Breast epithelium (tissue), 4 donors: ENCODE measurements around the gene PPA2. TPM values are rescaled to one million over a fixed set of nuclear protein-coding genes. Genes with fewer than 3 reads are reported as not detected.

ENCODE experiments used
- DNase-seq, 2 donors: peaks; one replicate each; pipeline ENCODE4 v3.0.0-alpha.2; 2019; ENCODE audit warnings: low spot score in 2 of 2
- H3K27ac ChIP-seq, 2 donors: fragments of 200-600 bp; sonication (generic) in 1 of 2; one replicate each; pipeline ENCODE4 v1.5.1; 2016 to 2019; ENCODE audit warnings: mild to moderate bottlenecking in 1 of 2
- H3K27me3 ChIP-seq, 2 donors: fragments of 200-600 bp; sonication (generic) in 1 of 2; one replicate each; pipeline versions ENCODE4 v1.5.1 to v1.6.0; 2017 to 2019; ENCODE audit warnings: control low read depth in 1 of 2, mild to moderate bottlenecking in 1 of 2
- H3K36me3 ChIP-seq: fragments of 200-600 bp; one replicate; pipeline ENCODE4 v1.5.1; 2019
- H3K4me1 ChIP-seq, 2 donors: fragments of 200-600 bp; sonication (generic); one replicate each; pipeline ENCODE4 v1.5.1; 2016 to 2019; ENCODE audit warnings: control low read depth in 1 of 2
- H3K4me3 ChIP-seq, 3 donors: fragments of 200-600 bp; sonication (generic); 1 replicate in 2 of 3; 2 replicates in 1 of 3; pipeline ENCODE4 v1.5.1; 2016 to 2019; ENCODE audit warnings: mild to moderate bottlenecking in 3 of 3, moderate library complexity in 2 of 3
- H3K9me3 ChIP-seq, 2 donors: fragments of 200-600 bp; sonication (generic) in 1 of 2; one replicate each; pipeline ENCODE4 v1.5.1; 2016 to 2019; ENCODE audit warnings: control low read depth in 1 of 2
- POLR2A ChIP-seq: fragments of 450-650 bp; IDR thresholded peaks from one replicate; pipeline ENCODE4 v1.6.1; 2016; ENCODE audit warnings: antibody characterized with exemption, mild to moderate bottlenecking, moderate library complexity
- POLR2AphosphoS5 ChIP-seq, 3 donors: sonication (generic); formaldehyde crosslinking; IDR thresholded peaks; one replicate each; pipeline ENCODE4 v1.6.1; 2017; ENCODE audit warnings: antibody characterized with exemption in 3 of 3
- intact Hi-C: fragments of 100-400 bp; cut with DNase I; formaldehyde crosslinking; loops from one replicate; pipeline ENCODE4 v1.15.1; 2023; ENCODE audit warnings: low total_unique reads
- total RNA-seq, 3 donors: library from RNA; depleted of rRNA; stranded (reverse); fragments of >200 nt; gene quantifications; one replicate each; pipeline ENCODE4 v1.1.0, GENCODE V29; 2016
- TF ChIP-seq, protein P1 (sequence below), 3 donors: fragments of 450-650 bp; IDR thresholded peaks; one replicate each; pipeline ENCODE4 v1.5.1; 2016 to 2017; ENCODE audit warnings: antibody characterized with exemption in 3 of 3, mild to moderate bottlenecking in 3 of 3, moderate library complexity in 3 of 3

The PPA2 gene
- total RNA-seq, 3 donors from 2014 or later = 70.9 to 175 (median 131) TPM

DNA sequence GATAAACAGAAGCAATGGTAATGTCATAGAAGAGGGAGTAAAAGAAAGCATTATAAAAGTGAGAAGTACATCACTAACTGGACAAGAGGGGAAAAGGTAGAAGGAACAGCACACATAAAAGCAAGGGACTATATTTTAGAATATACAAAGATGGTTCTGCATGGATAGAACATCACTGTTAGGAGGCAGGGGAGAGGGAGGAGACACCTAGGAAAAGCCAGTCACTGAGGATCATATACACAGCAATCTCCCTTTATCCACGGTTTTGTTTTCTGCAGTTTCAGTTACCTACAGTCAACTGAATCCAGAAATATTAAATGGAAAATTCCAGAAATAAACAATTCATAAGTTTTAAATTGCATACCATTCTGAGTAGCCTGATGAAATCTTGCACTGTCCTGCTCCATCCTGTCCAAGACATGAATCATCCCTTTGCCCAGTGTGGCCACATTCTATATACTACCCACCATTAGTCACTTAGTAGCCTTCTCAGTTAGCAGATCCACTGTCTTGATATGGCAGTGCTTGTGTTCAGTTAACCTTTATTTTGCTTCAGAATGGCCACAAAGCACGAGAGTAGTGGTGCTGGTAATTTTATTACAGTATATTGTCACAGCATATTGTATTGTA lies 74.2 kb downstream of the PPA2 start:
- TF ChIP-seq, protein P1, sequence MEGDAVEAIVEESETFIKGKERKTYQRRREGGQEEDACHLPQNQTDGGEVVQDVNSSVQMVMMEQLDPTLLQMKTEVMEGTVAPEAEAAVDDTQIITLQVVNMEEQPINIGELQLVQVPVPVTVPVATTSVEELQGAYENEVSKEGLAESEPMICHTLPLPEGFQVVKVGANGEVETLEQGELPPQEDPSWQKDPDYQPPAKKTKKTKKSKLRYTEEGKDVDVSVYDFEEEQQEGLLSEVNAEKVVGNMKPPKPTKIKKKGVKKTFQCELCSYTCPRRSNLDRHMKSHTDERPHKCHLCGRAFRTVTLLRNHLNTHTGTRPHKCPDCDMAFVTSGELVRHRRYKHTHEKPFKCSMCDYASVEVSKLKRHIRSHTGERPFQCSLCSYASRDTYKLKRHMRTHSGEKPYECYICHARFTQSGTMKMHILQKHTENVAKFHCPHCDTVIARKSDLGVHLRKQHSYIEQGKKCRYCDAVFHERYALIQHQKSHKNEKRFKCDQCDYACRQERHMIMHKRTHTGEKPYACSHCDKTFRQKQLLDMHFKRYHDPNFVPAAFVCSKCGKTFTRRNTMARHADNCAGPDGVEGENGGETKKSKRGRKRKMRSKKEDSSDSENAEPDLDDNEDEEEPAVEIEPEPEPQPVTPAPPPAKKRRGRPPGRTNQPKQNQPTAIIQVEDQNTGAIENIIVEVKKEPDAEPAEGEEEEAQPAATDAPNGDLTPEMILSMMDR (IDR thresholded peaks at IDR 0.05) = no peak
- TF ChIP-seq POLR2A (no peak), POLR2AphosphoS5 (IDR thresholded peaks at IDR 0.05) (no peak)
- intact Hi-C loops = no loop called here
- Histone ChIP-seq H3K27me3 (no peaks in the 10 kb centered on the region), H3K9me3 (no peaks in the 10 kb centered on the region), H3K4me1 (no peaks in the 10 kb centered on the region), H3K36me3 (no peaks in the 10 kb centered on the region), H3K4me3 (no peak overlapping the region), H3K27ac (no peak overlapping the region)
- DNase-seq = no peak

DNA sequence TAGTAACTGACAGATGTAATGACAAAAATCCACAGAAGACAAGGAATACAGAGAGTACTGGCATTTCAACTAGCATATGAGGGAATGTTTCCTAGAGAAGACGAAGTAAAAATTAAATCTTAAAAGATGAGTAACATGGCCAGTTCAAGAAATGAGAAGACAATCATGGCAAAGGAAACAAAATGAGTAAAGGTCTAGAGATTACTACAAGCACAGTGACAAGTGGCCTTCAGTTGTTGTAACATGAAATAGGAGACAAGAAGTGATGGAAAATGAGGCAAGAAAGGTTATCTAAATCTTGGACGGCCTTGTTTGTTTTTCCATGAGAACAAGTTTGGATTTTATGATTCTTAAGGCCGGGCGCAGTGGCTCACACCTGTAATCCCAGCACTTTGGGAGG lies 81.0 kb downstream of the PPA2 start:
- no peaks in the 10 kb centered on the region for H3K27me3 ChIP-seq
- intact Hi-C loops = no loop called here
- H3K36me3 ChIP-seq = no peaks in the 10 kb centered on the region
- DNase-seq = no peak
- no peak overlapping the region for H3K27ac ChIP-seq
- TF ChIP-seq POLR2A = no peak
- TF ChIP-seq, protein P1 (IDR thresholded peaks at IDR 0.05) = no peak
- TF ChIP-seq POLR2AphosphoS5 (IDR thresholded peaks at IDR 0.05) = no peak
- no peak overlapping the region for H3K4me3 ChIP-seq
- no peaks in the 10 kb centered on the region for H3K4me1 ChIP-seq
- H3K9me3 ChIP-seq = no peaks in the 10 kb centered on the region

DNA sequence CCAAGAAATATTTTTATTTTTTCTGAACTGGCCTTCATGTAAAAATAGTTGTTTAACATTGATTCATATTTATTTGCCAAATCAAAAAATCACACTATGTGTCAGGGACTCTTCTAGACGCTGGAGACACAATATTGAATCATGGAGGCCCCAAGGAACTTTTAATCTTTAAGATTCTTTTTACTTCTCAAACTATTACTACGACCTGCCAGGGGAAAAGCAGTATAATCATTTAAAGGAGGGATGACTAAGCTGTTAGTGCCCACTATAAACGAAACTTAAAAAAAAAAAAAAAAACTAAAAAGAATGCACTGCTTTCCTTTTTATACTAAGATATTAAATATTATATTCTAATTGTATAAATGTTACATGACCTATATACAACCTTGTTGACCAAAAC lies 84.7 kb downstream of the PPA2 start:
- H3K9me3 ChIP-seq = no peaks in the 10 kb centered on the region
- TF ChIP-seq POLR2AphosphoS5 (IDR thresholded peaks at IDR 0.05) (no peak), POLR2A (no peak)
- TF ChIP-seq, protein P1 (IDR thresholded peaks at IDR 0.05) = no peak
- DNase-seq = no peak
- no peaks in the 10 kb centered on the region for H3K27me3 ChIP-seq
- H3K4me1 ChIP-seq = no peaks in the 10 kb centered on the region
- no peak overlapping the region for H3K4me3 ChIP-seq
- H3K36me3 ChIP-seq = no peaks in the 10 kb centered on the region
- H3K27ac ChIP-seq = no peak overlapping the region
- intact Hi-C loops = no loop called here

DNA sequence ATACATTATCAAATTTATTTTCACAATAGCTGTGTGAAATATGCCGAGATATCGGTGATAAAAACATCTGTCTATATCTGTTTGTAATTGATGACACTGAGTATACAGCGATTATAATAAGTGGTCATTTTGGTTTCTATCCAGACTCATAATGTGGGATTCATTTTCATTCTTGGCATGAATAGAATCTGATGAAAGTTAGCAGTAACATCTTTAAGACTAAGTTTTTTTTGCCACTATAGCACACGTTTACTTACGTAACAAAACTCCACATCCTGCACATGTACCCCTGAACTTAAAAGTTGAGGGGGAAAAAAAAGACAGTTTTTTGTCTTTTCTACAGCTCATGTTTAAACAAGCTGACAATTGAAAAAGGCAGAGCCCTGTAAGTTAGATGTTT lies 86.4 kb downstream of the PPA2 start:
- TF ChIP-seq POLR2A (no peak), POLR2AphosphoS5 (IDR thresholded peaks at IDR 0.05) (no peak)
- TF ChIP-seq, protein P1 (IDR thresholded peaks at IDR 0.05) = no peak
- intact Hi-C loops = no loop called here
- DNase-seq = no peak
- peaks cover 7% of the 10 kb centered on the region for H3K36me3 ChIP-seq
- no peak overlapping the region for H3K4me3 ChIP-seq
- H3K27me3 ChIP-seq = no peaks in the 10 kb centered on the region
- no peaks in the 10 kb centered on the region for H3K4me1 ChIP-seq
- H3K27ac ChIP-seq = no peak overlapping the region
- H3K9me3 ChIP-seq = no peaks in the 10 kb centered on the region

DNA sequence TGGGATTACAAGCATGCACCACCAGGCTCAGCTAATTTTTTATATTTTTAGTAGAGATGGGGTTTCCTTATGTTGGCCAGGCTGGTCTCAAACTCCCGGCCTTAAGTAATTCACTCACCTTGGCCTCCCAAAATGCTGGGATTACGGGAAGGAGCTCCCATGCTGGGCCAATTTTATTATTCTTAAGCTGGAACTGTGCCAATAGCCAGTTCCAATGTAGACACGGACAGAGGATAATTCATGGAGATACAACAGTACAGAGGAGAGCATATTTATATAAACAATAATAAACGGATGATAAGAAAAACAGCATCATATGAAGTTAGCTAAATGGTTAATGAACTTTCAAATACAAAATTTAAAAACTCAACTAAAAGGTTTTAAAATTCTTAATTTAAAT lies 87.8 kb downstream of the PPA2 start:
- H3K4me1 ChIP-seq = no peaks in the 10 kb centered on the region
- TF ChIP-seq, protein P1 (IDR thresholded peaks at IDR 0.05) = no peak
- TF ChIP-seq POLR2AphosphoS5 (IDR thresholded peaks at IDR 0.05) (no peak), POLR2A (no peak)
- H3K4me3 ChIP-seq = no peak overlapping the region
- intact Hi-C loops = no loop called here
- no peaks in the 10 kb centered on the region for H3K27me3 ChIP-seq
- DNase-seq = no peak
- no peak overlapping the region for H3K27ac ChIP-seq
- peaks cover 11% of the 10 kb centered on the region for H3K36me3 ChIP-seq
- H3K9me3 ChIP-seq = no peaks in the 10 kb centered on the region
